Stimulated activated CD4-positive, alpha-beta T cell treated with anti-CD3 and anti-CD28 coated beads, Interleukin-12 subunit alpha, Interleukin-12 subunit beta, amount 100 ng/mL, for 4 hours (primary cell): ENCODE data around the gene HECW1.
"Not testable (repeated sequence)": the region's sequence is repeated elsewhere in the genome, so short reads cannot be mapped to it uniquely, and the experiment has no call there.

Source experiments
- DNase-seq: peaks from one replicate; pipeline ENCODE4 v3.0.0-alpha.2; 2020

The HECW1 gene

GRCh38 chr7:43481902-43482678 is 369.6 kb downstream of the HECW1 start:
- no peak for DNase-seq

- no peak for DNase-seq
Observed at GRCh38 chr7:43482679-43483252, 370.3 kb downstream of the HECW1 start.

DNA sequence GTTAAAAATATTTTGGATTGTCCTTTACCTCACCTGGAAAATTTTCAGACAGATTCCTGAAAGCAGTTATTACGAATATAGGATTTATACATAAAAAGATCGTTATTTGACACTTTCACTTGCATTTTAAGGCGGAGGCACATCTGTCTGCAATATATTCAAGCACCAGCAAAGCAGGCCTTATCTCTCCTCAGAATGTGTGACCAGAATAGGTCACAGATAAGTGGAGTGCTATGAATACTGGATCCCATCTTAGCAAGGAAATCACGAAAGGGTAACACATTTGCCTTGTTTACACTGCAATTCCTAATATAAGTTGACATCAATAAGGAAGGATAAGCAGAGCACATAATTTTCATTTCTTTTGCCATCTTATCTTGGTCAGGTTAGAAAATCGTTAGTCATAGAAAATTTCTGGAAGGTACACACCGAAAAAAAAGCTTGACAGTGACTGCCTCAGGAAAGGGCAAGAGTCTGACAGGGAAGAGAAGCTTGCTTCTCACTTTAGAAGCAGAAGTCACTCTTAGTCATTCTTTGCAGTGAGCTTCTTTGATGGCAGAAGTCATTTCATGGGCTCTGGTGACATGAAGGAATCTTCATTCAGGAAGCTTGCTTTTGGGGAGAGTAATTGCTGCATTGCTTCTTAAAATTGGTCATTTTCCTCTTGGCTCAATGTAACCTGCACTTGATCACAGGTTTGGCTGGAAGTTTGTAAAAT is 372.4 kb downstream of the HECW1 start:
- DNase-seq, result no peak

DNA sequence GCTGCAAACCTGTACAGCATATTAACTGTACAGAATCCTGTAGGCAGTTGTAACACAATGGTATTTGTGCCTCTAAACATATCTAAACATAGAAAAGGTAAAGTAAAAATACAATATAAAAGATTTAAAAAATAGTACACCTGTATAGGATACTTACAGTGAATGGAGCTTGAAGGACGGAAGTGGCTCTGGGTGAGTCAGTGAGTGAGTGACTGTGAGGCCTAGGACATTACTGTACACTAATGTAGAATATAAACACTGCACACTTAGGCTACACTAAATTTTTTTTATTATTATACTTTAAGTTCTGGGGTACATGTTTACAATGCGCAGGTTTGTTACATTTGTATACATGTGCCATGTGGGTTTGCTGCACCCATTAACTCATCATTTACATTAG is 373.1 kb downstream of the HECW1 start:
- DNase-seq, result no peak

GRCh38 chr7:43486008-43486407 is 373.6 kb downstream of the HECW1 start:
- DNase-seq, result not testable (repeated sequence)

DNA sequence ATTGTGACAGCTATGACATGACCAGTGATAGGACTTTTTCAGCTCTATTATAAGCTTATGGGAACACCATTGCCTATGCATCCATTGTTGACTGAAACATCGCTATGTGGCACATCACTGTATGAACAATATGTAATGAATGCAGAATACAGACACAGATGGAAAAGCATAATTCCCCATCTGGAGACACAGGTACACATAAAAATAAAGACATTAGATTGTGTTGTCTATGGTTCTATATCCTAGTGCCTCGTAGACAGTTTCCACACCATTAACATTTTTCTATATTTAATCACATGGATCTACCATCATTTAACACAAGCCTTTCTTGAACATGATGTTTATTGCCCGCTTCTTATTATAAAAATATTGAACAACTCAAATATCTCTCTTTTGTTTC is 374.2 kb downstream of the HECW1 start:
- DNase-seq, result no peak

DNA sequence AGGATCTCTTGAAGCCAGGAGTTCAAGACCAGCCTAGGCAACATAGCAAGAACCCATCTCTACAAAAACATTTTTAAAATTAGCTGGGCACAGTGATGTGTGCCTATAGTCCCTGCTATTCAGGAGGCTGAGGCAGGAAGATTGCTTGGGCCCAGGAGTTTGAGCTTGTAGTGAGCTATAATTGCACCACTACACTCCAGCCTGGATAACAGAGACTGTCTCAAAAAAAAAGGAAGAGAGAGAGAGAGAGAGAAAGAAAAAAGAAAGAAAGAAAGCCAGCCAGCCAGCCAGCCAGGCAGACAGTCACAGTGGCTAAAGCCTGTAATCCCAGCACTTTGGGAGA is 375.3 kb downstream of the HECW1 start:
- no peak for DNase-seq

DNA sequence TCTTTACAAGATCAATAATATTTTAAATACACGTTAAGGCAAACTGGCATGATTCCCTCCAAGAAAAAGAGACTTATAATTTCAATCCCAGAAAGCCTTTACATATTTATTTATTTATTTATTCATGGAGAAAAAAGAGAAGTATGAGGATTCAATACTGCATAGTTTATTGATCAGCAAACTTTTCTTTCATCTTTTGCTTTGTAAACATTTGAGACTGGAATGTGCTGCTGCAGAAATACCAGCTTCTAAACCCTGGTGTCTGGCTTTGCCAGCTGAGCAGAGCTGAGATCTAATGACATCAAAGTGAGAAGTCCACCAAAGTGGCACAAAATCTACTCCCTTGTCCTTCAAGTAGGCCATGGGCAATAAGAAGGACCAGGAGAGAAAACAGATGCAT is 376.8 kb downstream of the HECW1 start:
- DNase-seq, result no peak

- DNase-seq, result no peak
Observed at GRCh38 chr7:43490016-43490415, 377.6 kb downstream of the HECW1 start.

GRCh38 chr7:43491123-43491522 is 378.7 kb downstream of the HECW1 start:
- no peak for DNase-seq

- no peak for DNase-seq
Observed at GRCh38 chr7:43491984-43492383, 379.5 kb downstream of the HECW1 start.

GRCh38 chr7:43492896-43493295 is 380.4 kb downstream of the HECW1 start:
- DNase-seq, result no peak

- no peak for DNase-seq
Observed at GRCh38 chr7:43495572-43495971, 383.1 kb downstream of the HECW1 start.

DNA sequence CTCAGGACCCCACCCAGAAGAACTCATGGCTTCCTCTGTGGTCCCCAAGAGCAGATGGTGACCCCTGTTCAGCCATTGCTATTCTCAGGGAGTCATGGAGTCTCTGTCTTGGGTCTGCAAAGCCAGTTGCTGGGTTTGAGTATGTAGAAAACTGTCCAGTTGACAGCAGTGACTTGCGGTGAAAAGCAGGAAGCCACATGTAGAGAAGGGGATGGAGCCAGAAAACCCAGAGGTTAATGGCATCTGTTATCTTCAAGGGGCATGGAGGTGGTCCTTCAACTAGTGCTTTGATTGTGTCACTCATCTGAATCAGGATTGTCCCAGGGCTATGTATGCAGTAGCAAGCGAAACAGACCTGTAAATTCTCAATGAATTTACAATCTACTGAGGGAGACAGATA is 384.1 kb downstream of the HECW1 start:
- DNase-seq, result no peak

DNA sequence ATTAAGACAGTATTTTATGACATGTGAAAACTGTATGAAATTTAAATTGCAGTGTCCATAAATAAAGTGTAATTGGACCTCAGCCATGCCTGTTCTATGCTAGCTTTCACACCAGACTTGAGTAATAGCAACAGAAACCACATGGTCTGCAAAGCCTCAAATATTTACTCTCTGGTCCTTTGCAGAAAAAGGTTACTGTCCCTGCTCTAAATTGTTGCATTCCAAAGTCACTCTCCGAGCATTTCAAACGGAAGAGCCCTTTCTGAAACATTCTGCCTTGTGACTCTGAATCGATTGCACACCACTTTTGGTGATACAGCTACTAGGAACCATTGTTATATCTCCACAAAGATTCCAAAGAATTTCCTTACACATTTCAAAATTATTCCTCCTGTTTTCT is 389.4 kb downstream of the HECW1 start:
- DNase-seq, result no peak

DNA sequence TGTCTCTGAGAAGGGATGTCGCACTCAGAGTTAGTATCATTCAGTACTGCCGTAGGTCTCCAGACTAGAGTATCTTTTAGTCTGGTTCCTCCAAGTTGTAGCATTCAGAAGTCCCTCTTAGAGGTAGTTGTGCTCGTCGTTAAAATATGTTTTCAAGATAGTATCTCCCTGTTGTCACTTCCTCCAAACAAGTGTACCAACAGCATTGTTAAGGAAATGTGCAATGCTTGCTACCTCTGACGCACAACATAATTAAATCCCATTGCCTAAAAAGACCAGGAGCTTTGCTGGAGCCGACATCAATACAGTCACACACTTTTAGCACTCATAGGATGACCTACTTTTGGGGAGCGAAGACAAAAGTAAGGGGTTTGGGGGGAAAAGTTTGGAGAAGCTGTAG is 390.5 kb downstream of the HECW1 start:
- no peak for DNase-seq

- DNase-seq, result no peak
Observed at GRCh38 chr7:43505412-43505811, 393.0 kb downstream of the HECW1 start.

- no peak for DNase-seq
Observed at GRCh38 chr7:43506460-43506859, 394.0 kb downstream of the HECW1 start.

DNA sequence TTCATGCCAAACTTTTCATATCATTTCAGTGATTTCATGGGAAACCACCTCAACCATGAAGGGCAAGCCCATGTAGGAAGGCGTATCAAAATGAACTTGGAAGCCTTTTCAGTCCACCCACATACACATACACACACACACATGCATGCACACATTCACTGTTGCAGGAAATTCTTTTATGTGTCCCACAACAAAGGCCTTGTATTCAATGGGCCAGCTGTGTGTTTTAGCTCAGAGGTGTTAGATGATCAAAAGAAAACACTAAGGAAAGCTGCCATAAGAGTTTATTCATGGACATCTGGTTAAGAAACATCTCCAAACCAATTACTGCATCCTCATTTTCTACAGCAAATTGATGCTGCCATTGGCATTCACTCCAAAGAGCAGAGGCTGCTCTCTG is 396.0 kb downstream of the HECW1 start:
- DNase-seq, result no peak

DNA sequence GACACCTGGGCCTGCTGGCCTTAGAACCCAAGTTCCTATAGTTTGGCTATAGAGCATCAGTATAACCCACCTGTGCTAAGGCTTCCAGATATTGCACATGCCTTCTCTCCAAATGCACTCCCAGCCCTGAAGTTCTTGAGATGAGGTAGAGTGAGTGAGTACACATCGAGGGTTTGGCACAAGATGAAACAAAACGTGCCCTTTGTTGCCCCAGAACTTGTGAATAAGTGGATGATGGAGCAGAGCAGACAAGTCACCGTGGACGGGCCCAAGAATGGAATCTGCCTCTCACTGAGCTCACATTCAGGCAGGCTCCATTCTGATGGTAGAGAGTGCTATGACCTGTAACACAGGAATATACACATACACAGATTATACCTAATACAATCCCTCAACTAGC is 397.5 kb downstream of the HECW1 start:
- no peak for DNase-seq

GRCh38 chr7:43511029-43511428 is 398.6 kb downstream of the HECW1 start:
- DNase-seq, result no peak

GRCh38 chr7:43511769-43512515 is 399.5 kb downstream of the HECW1 start:
- DNase-seq, result no peak

- no peak for DNase-seq
Observed at GRCh38 chr7:43513251-43513650, 400.8 kb downstream of the HECW1 start.
